ENCODE measurements around the gene SLC35F2.
"Not testable (repeated sequence)": the region's sequence is repeated elsewhere in the genome, so short reads cannot be mapped to it uniquely, and the experiment has no call there.

The SLC35F2 gene, protein sequence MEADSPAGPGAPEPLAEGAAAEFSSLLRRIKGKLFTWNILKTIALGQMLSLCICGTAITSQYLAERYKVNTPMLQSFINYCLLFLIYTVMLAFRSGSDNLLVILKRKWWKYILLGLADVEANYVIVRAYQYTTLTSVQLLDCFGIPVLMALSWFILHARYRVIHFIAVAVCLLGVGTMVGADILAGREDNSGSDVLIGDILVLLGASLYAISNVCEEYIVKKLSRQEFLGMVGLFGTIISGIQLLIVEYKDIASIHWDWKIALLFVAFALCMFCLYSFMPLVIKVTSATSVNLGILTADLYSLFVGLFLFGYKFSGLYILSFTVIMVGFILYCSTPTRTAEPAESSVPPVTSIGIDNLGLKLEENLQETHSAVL

DNA sequence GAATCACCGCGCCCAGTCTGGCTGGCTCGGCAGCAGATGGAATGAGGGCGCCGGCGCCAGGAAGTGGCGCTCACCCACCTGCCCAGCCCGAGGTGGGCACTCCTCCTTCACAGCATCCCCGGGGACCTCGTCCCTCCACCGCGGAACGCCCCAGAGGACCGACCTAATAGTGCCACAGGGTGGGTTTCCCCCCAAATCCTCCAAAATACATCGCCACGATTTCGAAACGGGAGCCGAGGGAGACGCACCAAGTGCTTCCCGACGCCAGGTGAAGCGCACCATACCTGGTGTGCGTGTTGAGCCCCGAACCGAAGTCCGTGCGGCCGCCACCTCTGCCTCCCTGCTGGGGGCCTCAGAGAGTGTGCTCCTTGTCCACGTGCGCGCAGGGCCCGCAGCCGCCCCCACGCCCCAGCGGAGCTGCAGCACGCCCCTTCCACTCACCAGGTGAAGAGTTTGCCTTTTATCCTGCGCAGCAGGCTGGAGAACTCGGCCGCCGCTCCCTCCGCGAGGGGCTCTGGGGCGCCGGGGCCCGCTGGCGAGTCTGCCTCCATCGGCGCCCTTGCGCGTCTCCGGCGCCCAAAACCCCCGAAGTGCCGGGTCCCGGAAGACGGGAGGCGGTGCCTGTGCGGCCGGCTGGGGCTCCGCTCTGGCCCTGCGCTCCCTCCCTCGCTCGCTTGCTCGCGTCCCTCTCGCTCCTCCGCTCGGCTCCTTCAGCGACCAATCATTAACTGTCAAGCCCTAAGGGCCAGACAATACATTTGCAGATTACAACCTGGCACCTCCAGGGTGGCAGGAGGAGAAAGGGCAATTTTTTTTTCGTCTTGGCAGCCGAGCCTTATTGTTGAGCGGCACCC lies at the start of gene SLC35F2:
Gene SLC35F2 (minus strand): TSS at position 571 of the 854 bp plus-strand sequence. CDS start 20 bp downstream, at position 551.
- DNase-seq (ENCODE audit: low read depth in 2 of 2), result peak; percentile 18 to 53

DNA sequence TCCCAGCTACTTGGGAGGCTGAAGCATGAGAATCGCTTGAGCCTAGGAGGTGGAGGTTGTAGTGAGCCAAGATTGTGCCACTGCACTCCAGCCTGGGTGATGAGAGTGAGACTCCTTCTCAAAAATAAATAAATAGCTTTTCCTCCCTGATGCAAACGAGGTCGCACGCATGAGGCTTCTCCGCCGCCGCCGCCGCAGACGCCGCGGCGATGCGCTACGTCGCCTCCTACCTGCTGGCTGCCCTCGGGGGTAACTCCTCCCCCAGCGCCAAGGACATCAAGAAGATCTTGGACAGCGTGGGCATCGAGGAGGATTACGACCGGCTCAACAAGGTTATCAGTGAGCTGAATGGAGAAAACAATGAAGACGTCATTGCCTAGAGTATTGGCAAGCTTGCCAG lies 49.6 kb upstream of the SLC35F2 start:
- no peak for DNase-seq (ENCODE audit: low read depth in 2 of 2)

DNA sequence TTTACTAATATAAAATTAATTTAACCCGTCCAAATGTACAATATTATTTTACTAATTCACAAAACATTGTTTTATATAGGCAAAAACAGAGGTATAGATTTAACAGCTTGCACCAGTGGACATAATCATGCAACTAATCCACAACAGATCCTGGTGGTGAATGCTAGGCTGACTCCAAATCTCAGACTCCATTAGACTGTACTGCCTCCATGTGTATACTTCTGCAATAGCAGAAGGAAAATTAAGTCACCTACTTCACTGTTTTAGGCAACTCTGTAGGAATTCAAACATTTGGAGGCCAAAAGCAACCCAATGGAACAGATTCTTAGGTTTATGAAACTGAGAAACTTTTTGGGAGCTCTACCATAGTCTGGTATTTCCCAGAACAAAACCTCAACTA lies 39.7 kb upstream of the SLC35F2 start:
- DNase-seq (ENCODE audit: low read depth in 2 of 2), result no peak

DNA sequence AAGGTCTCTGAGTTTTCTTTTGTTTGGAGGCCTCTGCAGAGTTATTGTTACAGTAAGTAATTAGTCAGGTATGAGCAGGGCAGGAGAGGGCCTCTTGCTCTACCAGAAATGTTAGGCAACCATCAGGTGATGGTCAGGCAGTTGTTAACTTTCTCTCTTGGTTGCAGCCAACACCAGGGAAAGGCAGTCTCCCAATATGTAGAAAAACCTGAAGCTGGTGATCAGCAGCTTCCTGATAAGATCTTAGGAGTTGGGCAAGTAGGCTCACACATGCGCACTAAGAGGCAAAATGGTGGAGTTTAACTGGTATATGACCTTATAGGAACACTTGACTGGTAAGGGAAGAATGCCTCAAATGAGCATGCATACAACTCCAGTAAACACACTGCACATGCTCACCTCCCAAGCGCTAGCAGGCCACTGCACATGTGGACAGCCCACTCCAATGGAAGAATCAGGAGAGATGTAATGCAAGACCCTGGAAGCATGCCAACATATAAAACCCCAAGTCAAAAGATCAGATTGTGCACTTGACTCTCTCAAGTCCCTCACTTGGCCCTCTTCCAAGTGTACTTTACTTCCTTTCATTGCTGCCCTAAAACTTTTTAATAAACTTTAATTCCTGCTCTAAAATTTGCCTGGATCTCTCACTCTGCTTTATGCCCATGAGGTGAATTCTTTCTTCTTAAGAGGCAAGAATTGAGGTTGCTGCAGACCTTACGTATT lies 23.7 kb upstream of the SLC35F2 start:
- no peak for DNase-seq (ENCODE audit: low read depth in 2 of 2)

DNA sequence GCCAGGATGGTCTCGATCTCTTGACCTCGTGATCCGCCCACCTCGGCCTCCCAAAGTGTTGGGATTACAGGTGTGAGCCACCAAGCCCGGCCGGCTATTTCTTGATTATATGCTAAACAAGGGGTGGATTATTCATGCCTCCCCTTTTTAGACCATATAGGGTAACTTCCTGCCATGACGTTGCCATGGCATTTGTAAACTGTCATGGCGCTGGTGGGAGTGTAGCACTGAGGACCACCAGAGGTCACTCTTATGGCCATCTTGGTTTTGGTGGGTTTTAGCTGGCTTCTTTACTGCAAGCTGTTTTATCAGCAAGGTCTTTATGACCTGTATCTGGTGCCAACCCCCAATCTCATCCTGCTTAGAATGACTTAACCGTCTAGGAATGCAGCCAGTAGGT lies 22.9 kb upstream of the SLC35F2 start:
- not testable (repeated sequence) for DNase-seq (ENCODE audit: low read depth in 2 of 2)

DNA sequence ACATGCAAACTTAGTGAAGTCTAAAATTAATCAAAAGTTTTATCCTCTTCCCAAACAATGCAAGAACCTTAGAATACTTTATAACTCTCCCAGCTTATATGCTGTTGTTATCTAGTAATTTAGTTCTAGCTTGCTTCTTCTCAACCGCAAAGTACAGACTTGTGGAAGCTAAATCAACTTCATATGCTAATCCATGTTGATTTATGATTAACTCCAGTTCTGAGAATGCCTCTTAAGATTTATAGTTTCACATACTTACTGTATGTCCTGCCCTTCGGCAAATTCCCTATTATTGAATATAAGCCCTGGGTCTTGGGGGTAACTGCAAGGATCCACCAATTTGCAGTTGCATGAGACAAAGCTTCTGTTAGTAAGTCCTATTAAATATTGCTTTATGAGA lies 17.6 kb upstream of the SLC35F2 start:
- DNase-seq (ENCODE audit: low read depth in 2 of 2), result no peak

DNA sequence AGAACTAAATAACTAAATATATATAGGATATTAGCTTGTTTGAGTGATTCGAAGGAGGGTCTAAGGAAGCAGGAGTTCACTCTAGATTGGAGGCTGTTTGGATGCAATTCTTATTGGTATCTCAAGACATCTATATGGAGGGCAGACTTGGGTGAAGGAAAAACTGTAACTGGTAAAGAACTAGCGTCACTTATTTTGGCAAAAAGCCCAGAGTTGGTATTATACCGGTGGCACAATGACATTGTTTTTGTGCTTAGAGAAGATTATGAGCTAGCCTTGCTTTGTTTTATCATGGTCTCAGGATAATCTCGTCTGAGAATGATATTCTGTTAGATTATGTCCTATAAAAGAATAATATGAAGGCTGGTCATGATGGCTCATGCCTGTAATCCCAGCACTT lies 6.0 kb upstream of the SLC35F2 start:
- no peak for DNase-seq (ENCODE audit: low read depth in 2 of 2)

DNA sequence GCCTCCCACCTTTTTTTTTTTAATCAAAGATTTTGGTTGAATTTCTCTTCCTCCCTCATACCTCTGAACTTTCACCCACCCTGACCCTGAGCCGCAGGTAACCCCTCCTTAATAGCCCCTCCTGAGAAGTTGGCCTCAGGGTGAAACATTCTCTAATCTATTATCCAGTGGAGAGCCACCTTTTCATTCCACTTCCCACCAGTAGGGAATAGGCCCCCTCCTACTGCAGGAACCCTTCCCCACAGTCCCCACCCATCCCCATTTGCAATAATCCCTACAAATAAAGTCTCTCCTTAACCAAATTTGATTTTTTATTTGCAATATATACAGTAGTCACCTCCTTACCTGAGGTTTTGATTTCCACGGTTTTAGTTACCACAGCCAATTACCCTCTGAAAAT lies 2.1 kb upstream of the SLC35F2 start:
- no peak for DNase-seq (ENCODE audit: low read depth in 2 of 2)

DNA sequence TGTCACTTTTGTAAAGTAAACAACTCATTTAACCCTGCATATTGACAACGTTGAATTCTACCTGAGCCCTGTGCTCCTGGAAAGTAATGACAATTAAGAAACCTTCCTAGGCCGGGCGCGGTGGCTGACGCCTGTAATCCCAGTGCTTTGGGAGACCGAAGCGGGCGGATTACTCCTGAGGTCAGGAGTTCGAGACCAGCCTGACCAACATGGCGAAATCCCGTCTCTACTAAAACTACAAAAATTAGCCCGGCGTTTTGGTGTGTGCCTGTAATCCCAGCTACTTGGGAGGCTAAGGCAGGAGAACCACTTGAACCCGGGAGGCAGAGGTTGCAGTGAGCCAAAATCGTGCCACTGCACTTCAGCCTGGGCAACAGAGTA lies 1.6 kb upstream of the SLC35F2 start:
- DNase-seq (ENCODE audit: low read depth in 2 of 2), result not testable (repeated sequence)

DNA sequence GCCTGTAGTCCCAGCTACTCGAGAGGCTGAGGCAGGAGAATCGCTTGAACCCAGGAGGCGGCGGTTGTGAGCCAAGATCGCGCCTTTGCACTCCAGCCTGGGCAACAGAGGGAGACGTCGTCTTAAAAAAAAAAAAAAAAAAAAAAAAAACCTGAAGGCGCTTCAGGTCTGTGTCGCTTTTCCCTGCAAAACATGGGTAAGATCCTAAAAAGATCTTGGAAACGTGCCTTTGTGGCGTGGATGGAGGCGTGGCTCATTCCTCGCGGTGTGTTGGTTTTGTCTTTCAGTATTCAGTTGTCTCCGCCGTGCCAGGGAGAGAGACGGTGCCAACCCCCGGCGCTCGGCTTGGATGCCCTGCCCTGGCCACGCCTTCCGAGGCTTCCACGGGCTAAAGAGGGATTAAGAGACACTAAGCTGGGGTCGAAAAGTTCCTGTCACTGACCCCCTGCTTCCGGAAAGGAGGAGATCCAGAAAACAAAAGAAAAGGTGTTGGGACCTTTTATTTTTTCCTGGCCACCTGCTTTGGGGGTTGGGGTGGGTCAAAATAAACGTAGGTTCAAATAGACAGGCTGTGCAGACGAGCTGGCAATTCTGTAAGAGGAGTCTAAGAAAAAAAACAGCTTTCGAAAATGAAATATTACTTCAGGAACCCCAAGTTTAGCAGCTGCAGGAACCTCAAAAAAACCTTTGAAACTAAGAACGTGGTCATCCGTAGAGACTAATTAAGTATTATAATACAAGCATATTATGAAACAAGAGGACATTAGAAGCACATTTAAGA lies 1.1 kb upstream of the SLC35F2 start:
- DNase-seq (ENCODE audit: low read depth in 2 of 2), result no peak

DNA sequence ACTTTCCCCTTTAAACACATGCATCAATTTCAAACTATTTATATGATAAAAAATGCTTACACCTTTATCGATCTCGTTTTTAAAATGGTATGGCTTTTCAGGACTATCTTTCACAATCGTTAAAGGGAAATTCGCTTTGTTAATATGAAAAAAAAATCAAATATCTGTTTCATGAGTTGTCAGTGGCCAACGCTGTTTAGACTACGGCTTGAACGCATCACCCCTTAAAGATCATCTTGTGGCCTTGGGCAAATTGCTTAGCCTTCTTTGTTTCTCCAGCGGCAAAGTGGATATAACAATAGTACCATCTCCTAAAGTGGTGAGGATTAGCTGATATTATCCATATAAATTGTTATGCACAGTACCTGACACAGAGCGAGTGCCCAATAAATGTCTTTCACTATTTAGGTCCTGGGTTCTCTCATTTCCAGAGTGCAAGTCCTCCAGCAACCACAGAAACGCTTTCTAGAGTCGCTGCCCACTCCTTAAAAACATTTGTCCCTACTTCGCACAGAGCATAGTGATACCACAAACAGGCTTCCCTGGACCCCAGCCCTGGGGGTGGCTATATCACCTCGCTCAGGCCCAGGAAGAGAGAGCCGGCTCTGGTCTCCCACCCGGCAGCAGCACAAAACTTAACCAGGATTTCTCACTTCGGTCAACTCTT lies 904 bp downstream of the SLC35F2 start:
- DNase-seq (ENCODE audit: low read depth in 2 of 2), result no peak

DNA sequence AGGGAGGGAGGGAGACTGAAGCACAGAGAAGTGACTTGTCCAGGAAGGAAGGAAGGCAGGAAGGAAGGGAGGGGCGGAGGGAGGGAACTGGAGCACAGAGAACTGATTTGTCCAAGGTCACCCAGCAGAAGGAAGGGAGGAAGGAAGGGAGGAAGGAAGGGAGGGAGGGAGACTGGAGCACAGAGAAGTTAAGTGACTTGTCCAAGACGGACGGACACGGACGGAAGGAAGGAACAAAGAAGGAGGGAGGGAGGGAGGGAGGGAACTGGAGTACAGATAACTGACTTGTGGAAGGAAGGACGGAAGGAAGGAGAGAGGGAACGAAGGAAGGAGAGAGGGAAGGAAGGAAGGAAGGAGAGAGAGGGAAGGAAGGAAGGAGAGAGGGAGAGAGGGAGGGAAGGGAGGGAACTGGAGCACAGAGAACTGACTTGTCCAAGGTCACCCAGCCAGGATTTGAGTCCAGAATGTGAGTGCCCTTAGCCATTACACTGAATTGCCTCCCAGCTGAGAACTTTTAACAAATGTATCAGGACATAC lies 1.5 kb downstream of the SLC35F2 start:
- no peak for DNase-seq (ENCODE audit: low read depth in 2 of 2)

DNA sequence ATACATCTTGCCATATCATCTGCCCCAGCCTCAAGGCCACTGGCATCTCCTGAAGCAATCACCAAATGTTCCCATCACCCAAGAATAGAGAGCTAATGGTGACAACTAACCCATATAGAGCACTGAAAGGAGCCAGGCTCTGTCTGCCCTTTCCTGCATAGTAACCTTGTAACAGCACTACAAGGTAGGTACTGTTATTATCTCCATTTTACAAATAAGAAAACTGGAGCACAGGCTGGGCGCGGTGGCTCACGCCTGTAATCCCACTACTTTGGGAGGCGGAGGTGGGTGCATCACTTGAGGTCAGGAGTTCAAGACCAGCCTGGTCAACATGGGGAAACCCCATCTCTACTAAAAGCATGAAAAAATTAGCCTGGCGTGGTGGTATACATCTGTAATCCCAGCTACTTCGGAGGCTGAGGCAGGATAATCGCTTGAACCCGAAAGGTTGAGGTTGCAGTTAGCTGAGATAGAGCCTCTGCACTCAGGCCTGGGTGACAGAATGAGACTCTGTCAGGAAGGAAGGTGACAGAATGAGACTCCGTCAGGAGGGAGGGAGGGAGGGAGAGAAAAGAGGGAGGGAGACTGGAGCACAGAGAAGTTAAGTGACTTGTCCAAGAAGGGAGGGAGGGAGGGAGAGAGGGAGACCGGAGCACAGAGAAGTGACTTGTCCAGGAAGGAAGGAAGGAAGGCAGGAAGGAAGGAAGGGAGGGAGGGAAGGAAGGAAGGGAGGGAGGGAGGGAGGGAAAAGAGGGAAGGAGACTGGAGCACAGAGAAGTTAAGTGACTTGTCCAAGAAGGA lies 2.2 kb downstream of the SLC35F2 start:
- DNase-seq (ENCODE audit: low read depth in 2 of 2), result no peak

DNA sequence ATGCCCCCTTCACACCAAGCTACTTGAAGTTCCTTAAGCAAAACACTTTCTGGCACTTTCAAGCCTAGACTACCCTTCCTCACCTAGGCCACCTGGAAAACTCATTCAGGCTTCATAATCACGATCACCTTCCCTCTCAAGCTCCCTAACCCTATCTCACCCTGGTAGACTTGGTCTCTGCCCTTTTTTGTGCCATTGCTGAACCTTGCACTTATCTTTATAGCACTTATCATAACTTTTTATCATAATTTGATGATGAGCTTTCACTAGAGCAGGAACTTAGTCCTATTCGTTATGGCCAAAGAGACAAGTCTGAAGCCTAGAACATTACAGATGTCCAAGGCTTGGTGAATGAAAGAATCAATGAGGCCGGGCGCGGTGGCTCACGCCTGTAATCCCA lies 5.5 kb downstream of the SLC35F2 start:
- DNase-seq (ENCODE audit: low read depth in 2 of 2), result no peak

DNA sequence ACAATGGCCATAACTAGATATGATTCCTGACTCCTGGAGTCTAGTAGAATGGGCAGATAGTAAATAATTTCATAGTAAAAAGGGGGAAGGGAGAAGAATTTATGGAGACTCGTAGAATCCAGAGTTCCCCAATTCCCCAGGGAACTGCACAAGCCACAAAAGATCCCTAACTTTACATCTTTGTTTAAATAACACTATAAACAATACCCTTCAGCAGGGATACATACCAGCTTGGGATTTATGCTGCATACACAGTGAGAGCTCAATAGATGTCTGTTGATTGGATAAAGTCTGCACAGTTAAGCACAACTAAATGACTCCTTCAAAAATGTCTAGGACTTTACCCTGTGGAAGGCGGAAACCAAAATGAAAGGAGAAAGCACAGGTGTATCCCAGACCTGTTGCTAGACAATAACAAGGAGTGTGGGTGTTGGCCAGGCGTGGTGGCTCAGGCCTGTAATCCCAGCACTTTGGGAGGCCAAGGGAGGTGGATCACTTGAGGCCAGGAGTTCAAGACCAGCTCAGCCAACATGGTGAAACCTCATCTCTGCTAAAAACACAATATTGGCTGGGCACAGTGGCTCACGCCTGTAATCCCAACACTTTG lies 6.8 kb downstream of the SLC35F2 start:
- no peak for DNase-seq (ENCODE audit: low read depth in 2 of 2)

DNA sequence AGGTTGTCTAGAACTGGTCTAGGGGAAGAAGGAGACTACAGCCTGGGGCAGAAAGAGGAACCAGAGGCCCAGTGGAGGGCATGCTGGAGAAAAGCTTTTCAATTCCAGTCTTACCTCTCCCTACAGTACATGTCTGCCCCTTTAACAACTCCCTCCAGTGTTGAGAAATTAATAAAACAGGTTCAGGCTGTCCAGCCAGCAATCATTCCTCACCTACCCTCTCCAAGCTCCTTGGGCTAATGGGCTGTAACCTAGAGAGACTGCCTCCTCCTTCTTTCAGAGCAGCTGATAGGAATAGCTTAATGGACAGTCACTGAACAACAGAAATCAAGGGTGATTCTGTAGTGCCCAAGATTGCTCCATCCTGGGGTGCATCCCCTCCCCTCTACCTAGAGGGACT lies 8.8 kb downstream of the SLC35F2 start:
- DNase-seq (ENCODE audit: low read depth in 2 of 2), result no peak

DNA sequence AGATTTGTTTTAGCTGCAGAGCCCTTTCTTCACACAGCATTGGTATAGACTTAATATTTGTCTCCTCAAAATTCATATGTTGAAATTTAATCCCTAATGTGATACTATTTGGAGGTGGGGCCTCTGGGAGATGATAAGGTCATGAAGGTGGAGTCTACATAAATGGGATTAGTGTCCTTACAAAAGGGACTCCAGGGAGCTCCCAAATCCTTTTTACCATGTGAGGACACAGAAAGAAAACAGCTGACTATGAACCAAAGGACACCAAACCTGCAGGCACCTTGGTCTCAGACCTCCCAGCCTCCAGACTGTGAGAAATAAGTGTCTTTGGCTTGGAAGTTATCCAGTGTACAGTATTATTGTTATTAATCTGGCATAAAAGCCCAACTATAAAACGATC lies 10.2 kb downstream of the SLC35F2 start:
- no peak for DNase-seq (ENCODE audit: low read depth in 2 of 2)

DNA sequence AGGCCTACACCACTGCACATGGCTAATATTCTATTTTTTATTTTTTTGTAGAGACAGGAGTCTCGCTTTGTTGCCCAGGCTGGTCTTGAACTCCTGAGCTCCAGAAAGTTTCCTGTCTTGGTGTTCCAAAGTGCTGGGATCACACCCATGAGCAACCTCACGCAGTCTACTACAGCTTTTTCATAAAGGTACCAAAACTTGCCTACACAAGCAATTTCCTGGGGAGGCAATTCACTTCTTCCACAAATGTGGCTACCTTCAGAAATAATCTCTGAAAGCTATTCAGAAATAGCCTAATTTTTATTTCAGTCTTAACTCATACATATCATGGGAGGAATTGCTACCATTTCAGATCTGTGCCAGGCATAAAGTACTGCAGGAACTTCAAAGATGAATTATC lies 11.4 kb downstream of the SLC35F2 start:
- DNase-seq (ENCODE audit: low read depth in 2 of 2), result no peak

DNA sequence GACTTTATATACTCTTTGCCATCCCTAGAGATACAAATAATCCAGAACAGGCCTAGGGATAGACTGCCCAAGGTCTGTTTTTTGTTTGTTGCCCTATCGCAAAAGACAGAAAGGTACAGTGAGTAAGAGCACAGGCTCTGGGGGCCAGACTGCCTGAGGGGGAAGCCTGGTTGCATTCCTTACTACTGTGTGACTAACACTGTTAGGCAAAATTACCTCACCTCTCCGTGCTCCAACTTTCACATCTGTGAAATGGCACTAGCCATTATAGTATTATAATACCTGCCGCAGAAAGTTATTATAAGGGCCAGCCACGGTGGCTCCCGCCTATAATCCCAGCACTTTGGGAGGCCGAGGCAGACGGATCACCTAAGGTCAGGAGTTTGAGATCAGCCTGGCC lies 14.5 kb downstream of the SLC35F2 start:
- DNase-seq (ENCODE audit: low read depth in 2 of 2), result no peak
